ENCODE results near the gene CHD3.

- TF ChIP-seq EZH2 (IDR thresholded peaks at IDR 0.05; ENCODE audit: borderline replicate concordance, insufficient read depth, low read depth, low read length, poor library complexity, severe bottlenecking) (no peak), CTCF (IDR thresholded peaks at IDR 0.05) (no peak)
These were observed 2.2 kb upstream of the CHD3 start for GRCh38 chr17:7886227-7887037.

Data from B cell (primary cell).